ENCODE measurements around the gene ZBED4. TPM values are rescaled to one million over a fixed set of nuclear protein-coding genes. Genes with fewer than 3 reads are reported as not detected.

ZBED4 gene
- total RNA-seq, 4 donors from 2014 or later, result 19.9 to 30.7 (median 24.9) TPM

- TF ChIP-seq CTCF (IDR thresholded peaks at IDR 0.05), result no peak
- TF ChIP-seq POLR2A (IDR thresholded peaks at IDR 0.05), result no peak
- TF ChIP-seq POLR2AphosphoS5 (IDR thresholded peaks at IDR 0.05), result no peak
- no peak for TF ChIP-seq EP300 (IDR thresholded peaks at IDR 0.05; ENCODE audit: low read depth)
- intact Hi-C loops (cut with DNase I; ENCODE audit: low total_unique reads) (no loop called here), in situ Hi-C loops (cut with MboI; ENCODE audit: low pct_ligation_motif_present in 1 of 4, low pct_unique_long_range_greater_than_20kb in 1 of 4, low sequenced_read_pairs in 3 of 4) (loop anchor here in 1 of 4 donors (10.0 kb wide), 1 partner anchor 144 kb away; no protein-coding TSS in a partner anchor)
- H3K4me1 ChIP-seq, result peaks cover 12 to 23% (median 19%) of the 10 kb centered on the region in 4 donors
- H3K27ac ChIP-seq, result peak overlapping the region; percentile 94 to 97 (median 95)
- no peak for DNase-seq
- 55% methylated on average over 33 of the region's 47 CpGs; no CpG with 5 or more reads in 1 of the 2 donors for WGBS, 2 donors (ENCODE audit: low coverage in 1 of 2)
- no peaks in the 10 kb centered on the region for H3K9me3 ChIP-seq
- H3K36me3 ChIP-seq, result no peaks in the 10 kb centered on the region
- H3K4me3 ChIP-seq, result peak overlapping the region; percentile 69 to 89 (median 76)
- H3K27me3 ChIP-seq, result no peaks in the 10 kb centered on the region
Measured at GRCh38 chr22:49918911-49919881, 65.6 kb downstream of the ZBED4 start.

- Histone ChIP-seq H3K36me3 (no peaks in the 10 kb centered on the region), H3K27me3 (no peaks in the 10 kb centered on the region), H3K4me3 (no peak overlapping the region), H3K27ac (no peak overlapping the region), H3K4me1 (peaks cover 12 to 23% (median 19%) of the 10 kb centered on the region in 4 donors), H3K9me3 (no peaks in the 10 kb centered on the region)
- TF ChIP-seq POLR2AphosphoS5 (IDR thresholded peaks at IDR 0.05), result no peak
- TF ChIP-seq EP300 (IDR thresholded peaks at IDR 0.05; ENCODE audit: low read depth), result no peak
- no peak for TF ChIP-seq CTCF (IDR thresholded peaks at IDR 0.05)
- no peak for TF ChIP-seq POLR2A (IDR thresholded peaks at IDR 0.05)
- intact Hi-C loops (cut with DNase I; ENCODE audit: low total_unique reads), result loop anchor here (5.0 kb wide), 1 partner anchor 154 kb away; no protein-coding TSS in a partner anchor
- no peak for DNase-seq
- 90% methylated on average over 18 of the region's 18 CpGs; no CpG with 5 or more reads in 1 of the 2 donors for WGBS, 2 donors (ENCODE audit: low coverage in 1 of 2)
- in situ Hi-C loops (cut with MboI; ENCODE audit: low pct_ligation_motif_present in 1 of 4, low pct_unique_long_range_greater_than_20kb in 1 of 4, low sequenced_read_pairs in 3 of 4), result loop anchor here in 2 of 4 donors (10.0 kb wide), 1 partner anchor 114 kb away; no protein-coding TSS in a partner anchor
Measured at GRCh38 chr22:49920859-49921258, 67.2 kb downstream of the ZBED4 start.

- intact Hi-C loops (cut with DNase I; ENCODE audit: low total_unique reads) (loop anchor here (5.0 kb wide), 1 partner anchor 154 kb away; no protein-coding TSS in a partner anchor), in situ Hi-C loops (cut with MboI; ENCODE audit: low pct_ligation_motif_present in 1 of 4, low pct_unique_long_range_greater_than_20kb in 1 of 4, low sequenced_read_pairs in 3 of 4) (loop anchor here in 2 of 4 donors (10.0 kb wide), 1 partner anchor 113 kb away; no protein-coding TSS in a partner anchor)
- Histone ChIP-seq H3K27me3 (no peaks in the 10 kb centered on the region), H3K27ac (no peak overlapping the region), H3K36me3 (no peaks in the 10 kb centered on the region), H3K4me3 (no peak overlapping the region), H3K9me3 (no peaks in the 10 kb centered on the region), H3K4me1 (peaks cover 12 to 23% (median 19%) of the 10 kb centered on the region in 4 donors)
- no peak for DNase-seq
- 91% methylated on average over 34 of the region's 35 CpGs; no CpG with 5 or more reads in 1 of the 2 donors for WGBS, 2 donors (ENCODE audit: low coverage in 1 of 2)
- TF ChIP-seq EP300 (IDR thresholded peaks at IDR 0.05; ENCODE audit: low read depth) (no peak), POLR2AphosphoS5 (IDR thresholded peaks at IDR 0.05) (no peak), CTCF (IDR thresholded peaks at IDR 0.05) (no peak), POLR2A (IDR thresholded peaks at IDR 0.05) (no peak)
Measured at GRCh38 chr22:49921508-49922278, 68.0 kb downstream of the ZBED4 start.

Measured in transverse colon (tissue), 4 donors.